Measurements from ENCODE around the gene ALDH6A1.
"Not testable (repeated sequence)": the region's sequence is repeated elsewhere in the genome, so short reads cannot be mapped to it uniquely, and the experiment has no call there.

Gene ALDH6A1

DNA sequence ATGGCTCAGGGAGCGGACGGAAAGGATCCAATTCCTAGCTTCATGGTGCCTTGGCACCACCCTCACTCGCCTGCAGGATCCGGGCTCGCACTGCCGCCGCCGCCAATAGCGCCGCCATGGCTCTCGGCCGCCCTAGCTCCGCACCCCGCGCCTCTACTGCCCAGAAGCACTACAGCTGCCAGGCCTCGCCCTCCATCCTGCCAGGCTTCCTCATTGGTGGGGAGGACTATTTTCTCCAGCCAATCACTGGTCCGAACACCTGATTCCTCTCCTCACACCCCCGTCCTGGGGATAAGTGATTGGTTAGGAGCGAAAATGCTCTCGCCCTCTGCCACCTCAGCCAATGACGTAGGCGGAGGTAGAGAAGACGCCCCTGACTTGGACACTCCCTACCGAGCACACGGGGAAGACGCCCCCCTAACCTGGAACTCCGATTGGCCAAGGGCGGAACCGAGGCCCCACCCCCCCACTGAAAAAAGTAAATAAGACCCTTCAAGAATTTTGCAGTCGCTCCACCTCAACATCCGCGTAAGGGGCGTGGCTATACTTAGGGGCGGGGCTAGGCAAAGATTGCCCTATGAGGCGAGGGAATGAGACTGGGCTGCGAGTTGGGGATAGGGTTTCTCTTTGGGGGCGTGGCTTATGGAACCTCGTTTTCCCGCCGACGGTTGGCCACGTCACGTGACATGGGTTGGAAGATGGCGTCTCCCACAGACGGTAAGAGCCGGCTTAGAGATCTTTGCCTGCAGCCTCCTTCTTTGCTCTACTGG is at the start of gene ALDH6A1, which contains the start of gene LIN52:
Gene ALDH6A1 (minus strand): TSS at position 177 of the 770 bp plus-strand sequence. CDS start 59 bp downstream, at position 118.
Gene LIN52 (plus strand): TSS at position 680 of the 770 bp plus-strand sequence. CDS start 19 bp downstream, at position 699.
- H3K27me3 Mint-ChIP-seq (ENCODE audit: low read depth) = no peaks in the 10 kb centered on the region
- H3K4me1 Mint-ChIP-seq = peaks cover 16% of the 10 kb centered on the region
- H3K4me3 Mint-ChIP-seq = peak within 1 kb of the TSS; percentile 93 to 97 (median 95)
- H3K36me3 Mint-ChIP-seq (ENCODE audit: low read depth) = no peaks in the 10 kb centered on the region
- H3K27ac Mint-ChIP-seq = peak within 1 kb of the TSS; percentile 59 to 97 (median 75)
- TF ChIP-seq, protein P1, sequence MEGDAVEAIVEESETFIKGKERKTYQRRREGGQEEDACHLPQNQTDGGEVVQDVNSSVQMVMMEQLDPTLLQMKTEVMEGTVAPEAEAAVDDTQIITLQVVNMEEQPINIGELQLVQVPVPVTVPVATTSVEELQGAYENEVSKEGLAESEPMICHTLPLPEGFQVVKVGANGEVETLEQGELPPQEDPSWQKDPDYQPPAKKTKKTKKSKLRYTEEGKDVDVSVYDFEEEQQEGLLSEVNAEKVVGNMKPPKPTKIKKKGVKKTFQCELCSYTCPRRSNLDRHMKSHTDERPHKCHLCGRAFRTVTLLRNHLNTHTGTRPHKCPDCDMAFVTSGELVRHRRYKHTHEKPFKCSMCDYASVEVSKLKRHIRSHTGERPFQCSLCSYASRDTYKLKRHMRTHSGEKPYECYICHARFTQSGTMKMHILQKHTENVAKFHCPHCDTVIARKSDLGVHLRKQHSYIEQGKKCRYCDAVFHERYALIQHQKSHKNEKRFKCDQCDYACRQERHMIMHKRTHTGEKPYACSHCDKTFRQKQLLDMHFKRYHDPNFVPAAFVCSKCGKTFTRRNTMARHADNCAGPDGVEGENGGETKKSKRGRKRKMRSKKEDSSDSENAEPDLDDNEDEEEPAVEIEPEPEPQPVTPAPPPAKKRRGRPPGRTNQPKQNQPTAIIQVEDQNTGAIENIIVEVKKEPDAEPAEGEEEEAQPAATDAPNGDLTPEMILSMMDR (IDR thresholded peaks at IDR 0.05; ENCODE audit: unreplicated experiment in 3 of 3) = no peak
- no peaks in the 10 kb centered on the region for H3K9me3 Mint-ChIP-seq

DNA sequence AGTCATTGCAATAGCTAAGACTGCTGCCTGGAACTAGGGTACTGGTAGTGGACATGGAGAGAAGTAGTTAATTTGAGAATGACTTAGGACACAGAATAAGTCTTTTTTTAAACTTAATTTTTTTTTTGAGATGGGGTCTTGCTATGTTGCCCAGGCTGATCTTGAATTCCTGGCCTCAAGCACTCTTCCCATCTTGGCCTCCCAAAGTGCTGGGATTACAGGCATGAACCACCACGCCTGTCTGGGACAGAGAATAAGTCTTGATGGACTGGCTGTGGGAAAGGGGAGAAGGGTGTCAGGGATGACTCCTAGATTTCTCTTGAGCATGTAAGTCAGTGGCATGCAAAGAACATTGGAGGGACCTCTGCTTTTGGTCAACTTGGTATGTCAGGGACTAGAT is 43.4 kb upstream of the ALDH6A1 start:
- TF ChIP-seq, protein P1 (IDR thresholded peaks at IDR 0.05; ENCODE audit: unreplicated experiment in 3 of 3) = no peak
- Mint-ChIP-seq H3K9me3 (peaks cover 4% of the 10 kb centered on the region), H3K27me3 (ENCODE audit: low read depth) (no peaks in the 10 kb centered on the region), H3K4me3 (no peak overlapping the region), H3K27ac (no peak overlapping the region), H3K4me1 (no peaks in the 10 kb centered on the region), H3K36me3 (ENCODE audit: low read depth) (peaks cover 13% of the 10 kb centered on the region)

DNA sequence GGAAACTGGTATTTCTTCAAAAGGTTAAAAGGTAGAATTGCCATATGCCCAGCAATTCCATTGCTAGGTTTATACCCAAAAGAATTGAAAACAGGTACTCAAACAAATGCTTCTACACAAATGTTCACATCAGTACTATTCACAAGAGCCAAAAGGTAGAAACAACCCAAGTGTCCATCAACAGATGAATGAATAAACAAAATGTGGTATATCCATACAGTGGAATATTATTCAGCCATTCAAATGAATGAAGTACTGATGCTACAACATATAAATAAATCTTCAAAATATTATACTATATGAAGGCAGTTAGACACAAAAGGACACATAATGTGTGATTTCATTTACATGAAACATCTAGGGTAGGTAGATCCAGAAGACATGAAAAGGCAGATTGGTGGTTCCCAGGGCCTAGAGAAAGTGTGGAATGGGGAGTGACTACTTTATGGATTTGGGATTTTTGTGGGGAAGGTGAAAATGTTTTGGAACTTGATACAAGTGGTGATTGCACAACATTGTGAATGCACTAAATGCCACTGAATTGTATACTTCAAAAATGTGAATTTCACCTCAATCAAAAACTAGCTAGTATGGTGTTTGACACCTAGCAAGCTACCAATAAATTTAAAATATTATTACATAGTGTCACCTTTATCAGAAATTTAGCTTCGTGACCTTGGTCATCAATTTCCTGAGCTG is 42.2 kb upstream of the ALDH6A1 start:
- Mint-ChIP-seq H3K4me3 (no peak overlapping the region), H3K4me1 (no peaks in the 10 kb centered on the region), H3K9me3 (peaks cover 4% of the 10 kb centered on the region), H3K36me3 (ENCODE audit: low read depth) (peaks cover 13% of the 10 kb centered on the region), H3K27me3 (ENCODE audit: low read depth) (no peaks in the 10 kb centered on the region), H3K27ac (no peak overlapping the region)
- TF ChIP-seq, protein P1 (IDR thresholded peaks at IDR 0.05; ENCODE audit: unreplicated experiment in 3 of 3) = no peak

DNA sequence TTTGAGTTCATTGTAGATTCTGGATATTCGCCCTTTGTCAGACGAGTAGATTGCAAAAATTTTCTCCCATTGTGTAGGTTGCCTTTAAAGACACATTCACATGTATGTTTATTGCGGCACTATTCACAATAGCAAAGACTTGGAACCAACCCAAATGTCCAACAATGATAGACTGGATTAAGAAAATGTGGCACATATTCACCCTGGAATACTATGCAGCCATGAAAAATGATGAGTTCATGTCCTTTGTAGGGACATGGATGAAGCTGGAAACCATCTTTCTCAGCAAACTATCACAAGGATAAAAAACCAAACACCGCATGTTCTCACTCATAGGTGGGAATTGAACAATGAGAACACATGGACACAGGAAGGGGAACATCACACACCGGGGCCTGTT is 41.2 kb upstream of the ALDH6A1 start:
- H3K27ac Mint-ChIP-seq; H3K9me3 Mint-ChIP-seq; H3K27me3 Mint-ChIP-seq (ENCODE audit: low read depth); H3K4me3 Mint-ChIP-seq; H3K4me1 Mint-ChIP-seq: not testable (repeated sequence)
- H3K36me3 Mint-ChIP-seq (ENCODE audit: low read depth) = peaks cover 17% of the 10 kb centered on the region

DNA sequence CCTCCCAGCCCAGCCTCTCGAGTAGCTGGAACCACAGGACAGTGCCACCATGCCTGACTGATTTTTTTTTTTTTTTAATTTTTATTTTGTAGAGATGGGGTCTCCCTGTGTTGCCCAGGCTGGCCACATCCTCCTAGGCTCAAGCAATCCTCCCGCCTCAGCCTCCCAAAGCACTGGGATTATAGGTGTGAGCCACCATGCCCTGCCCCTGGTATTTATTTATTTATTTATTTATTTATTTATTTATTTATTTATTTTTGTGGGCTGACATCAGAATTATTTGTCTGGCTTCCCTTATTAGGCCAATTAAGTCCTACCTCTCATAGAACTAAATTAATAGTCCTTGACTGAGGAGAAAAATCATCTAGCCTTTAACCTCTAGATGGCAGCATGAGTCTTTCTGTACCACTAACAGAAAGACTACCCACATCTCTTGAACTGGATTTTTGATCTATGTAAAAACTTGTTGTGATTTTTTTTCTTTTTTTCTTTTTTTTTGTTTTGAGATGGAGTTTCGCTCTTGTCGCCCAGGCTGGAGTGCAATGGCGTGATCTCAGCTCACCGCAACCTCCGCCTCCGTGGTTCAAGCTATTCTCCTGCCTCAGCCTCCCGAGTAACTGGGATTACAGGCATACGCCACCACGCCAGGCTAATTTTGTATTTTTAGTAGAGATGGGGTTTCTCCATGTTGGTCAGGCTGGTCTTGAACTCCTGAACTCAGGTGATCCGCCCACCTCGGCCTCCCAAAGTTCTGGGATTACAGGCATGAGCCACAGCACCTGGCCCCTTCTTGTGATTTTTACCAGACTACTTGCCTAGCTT is 27.4 kb upstream of the ALDH6A1 start:
- peaks cover 19% of the 10 kb centered on the region for H3K36me3 Mint-ChIP-seq (ENCODE audit: low read depth)

More for the DNA sequence above, 27.4 kb upstream of the ALDH6A1 start:
- not testable (repeated sequence) for H3K9me3 Mint-ChIP-seq; H3K27ac Mint-ChIP-seq; H3K4me3 Mint-ChIP-seq; H3K4me1 Mint-ChIP-seq; H3K27me3 Mint-ChIP-seq (ENCODE audit: low read depth)
- TF ChIP-seq, protein P1 (IDR thresholded peaks at IDR 0.05; ENCODE audit: unreplicated experiment in 3 of 3) = peak; percentile 52 to 67 (median 60)
